K562 (cell line): ENCODE data around the gene ADGRB2. TPM values are rescaled to one million over a fixed set of nuclear protein-coding genes. Genes with fewer than 3 reads are reported as not detected.

Source experiments
- ATAC-seq: fragments of 200-7000 bp; cut with Tn5 transposase; 3 replicates; pipeline ENCODE4 v1.9.1; 2020; ENCODE audit warnings: moderate library complexity
- BruUV-seq: library from RNA; stranded (reverse); fragments of 400-500 nt; replicated peaks from 2 replicates; lab custom pipeline; 2021; lab: Mats Ljungman, UMichigan
- CTCF ChIA-PET: fragments of 300-600 bp; formaldehyde crosslinking; extraction: SDS; loops from one replicate; lab custom pipeline; 2021; ENCODE audit warnings: low intra/inter-chr PET ratio; lab: Yijun Ruan, JAX
- POLR2A ChIA-PET: fragments of 300-600, 350-650 bp; sonication (Branson Sonifier 250); formaldehyde crosslinking; extraction: SDS; loops from one replicate; lab custom pipeline; 2021; ENCODE audit warnings: antibody characterized with exemption, inconsistent platforms; lab: Yijun Ruan, JAX
- DNase-seq, 4 experiments: peaks; one replicate each; pipeline versions ENCODE4 v3.0.0 to v3.0.0-alpha.2; 2011 to 2018; ENCODE audit warnings: low spot score in 3 of 4, mixed read lengths in 3 of 4; ENCODE audit errors: extremely low read depth in 1 of 4
- FAIRE-seq: peaks from 2 replicates; lab custom pipeline; 2011; peaks lifted over from hg19 to GRCh38; lab: Jason Lieb, UNC
- H2AFZ ChIP-seq: 2 replicates; pipeline ENCODE4 v1.6.0; 2011; ENCODE audit warnings: low read depth, low read length, control low read depth, inconsistent platforms
- H3K27ac ChIP-seq: fragments of 200-600 bp; 3 replicates; pipeline ENCODE4 v1.8.0; 2011; ENCODE audit warnings: low read depth, mild to moderate bottlenecking, control low read depth, inconsistent platforms, low read length, moderate library complexity, mixed read lengths; ENCODE audit errors: extremely low read depth
- H3K27me3 ChIP-seq, 2 experiments: fragments of 300-600 bp in 1 of 2; 2 replicates in 1 of 2; 3 replicates in 1 of 2; pipeline versions ENCODE4 v1.6.0 to v1.8.0; 2011; ENCODE audit warnings: inconsistent platforms in 2 of 2, low read length in 2 of 2, mild to moderate bottlenecking in 1 of 2, mixed read lengths in 1 of 2, moderate library complexity in 1 of 2; ENCODE audit not compliant: control insufficient read depth in 2 of 2, insufficient read depth in 2 of 2
- H3K36me3 ChIP-seq: fragments of 300-600 bp; 3 replicates; pipeline ENCODE4 v1.8.0; 2011; ENCODE audit warnings: mild to moderate bottlenecking, low read length, inconsistent platforms; ENCODE audit not compliant: control insufficient read depth, insufficient read depth
- H3K4me1 ChIP-seq, 2 experiments: fragments of 200-600 bp in 1 of 2; replicated peaks in 1 of 2; 2 replicates in 1 of 2; 3 replicates in 1 of 2; pipeline versions ENCODE4 v1.5.1 to v1.8.0; 2011; ENCODE audit warnings: inconsistent platforms in 2 of 2, low read length in 2 of 2, mild to moderate bottlenecking in 1 of 2, mixed read lengths in 1 of 2, moderate library complexity in 1 of 2; ENCODE audit not compliant: control insufficient read depth in 2 of 2, insufficient read depth in 2 of 2
- H3K4me2 ChIP-seq: 2 replicates; pipeline ENCODE4 v1.6.1; 2011; ENCODE audit warnings: low read length, control low read depth, inconsistent platforms, mixed read lengths; ENCODE audit not compliant: insufficient read depth
- H3K4me3 ChIP-seq: fragments of 200-600 bp; sonication (generic), shearing (Covaris generic); 2 replicates; pipeline ENCODE4 v1.5.1; 2016; ENCODE audit warnings: control low read depth, inconsistent platforms
- H3K79me2 ChIP-seq: fragments of 200-600 bp; 3 replicates; pipeline ENCODE4 v1.8.0; 2011; ENCODE audit warnings: low read length, inconsistent platforms; ENCODE audit not compliant: control insufficient read depth, insufficient read depth
- H3K9ac ChIP-seq, 2 experiments: 2 replicates each; pipeline versions ENCODE4 v1.6.0 to v1.6.1; 2011; ENCODE audit warnings: low read depth in 2 of 2, low read length in 2 of 2, control low read depth in 1 of 2, inconsistent platforms in 1 of 2, mild to moderate bottlenecking in 1 of 2, mixed read lengths in 1 of 2; ENCODE audit not compliant: insufficient read depth in 1 of 2
- H3K9me1 ChIP-seq: one replicate; pipeline ENCODE4 v1.6.0; 2011; ENCODE audit warnings: inconsistent platforms, mild to moderate bottlenecking, low read length, moderate library complexity; ENCODE audit not compliant: control insufficient read depth, insufficient read depth
- H3K9me3 ChIP-seq: replicated peaks from 2 replicates; pipeline ENCODE4 v1.5.1; 2011; ENCODE audit warnings: low read depth, low read length, inconsistent platforms; ENCODE audit not compliant: control insufficient read depth, insufficient read depth
- H4K20me1 ChIP-seq: replicated peaks from 2 replicates; pipeline ENCODE4 v1.6.1; 2011; ENCODE audit warnings: low read length, inconsistent platforms, mixed read lengths; ENCODE audit not compliant: control insufficient read depth, insufficient read depth
- HMGXB4 ChIP-seq: sonication (generic); formaldehyde crosslinking; IDR thresholded peaks from 2 replicates; pipeline ENCODE4 v1.8.1; 2023; ENCODE audit warnings: mild to moderate bottlenecking, missing genetic modification reagents
- HNRNPK ChIP-seq: fragments of 200-400 bp; formaldehyde crosslinking; IDR thresholded peaks from one replicate; pipeline ENCODE4 v1.6.1; 2018; ENCODE audit warnings: mild to moderate bottlenecking, low read depth, low read length; ENCODE audit not compliant: poor library complexity, severe bottlenecking
- LARP7 ChIP-seq: fragments of 450-650 bp; IDR thresholded peaks from 2 replicates; pipeline ENCODE4 v1.6.1; 2016
- NFIX ChIP-seq: fragments of 250-450 bp; sonication (Bioruptor Pico); IDR thresholded peaks from 2 replicates; pipeline ENCODE4 v1.4.0; 2020; ENCODE audit warnings: low read depth, mild to moderate bottlenecking, moderate library complexity
- SMARCB1 ChIP-seq: IDR thresholded peaks from 2 replicates; pipeline ENCODE4 v1.6.1; 2011; ENCODE audit warnings: improper control_type of control experiment, low read depth; ENCODE audit not compliant: insufficient read length
- SMC3 ChIP-seq: conservative IDR thresholded peaks from 2 replicates; pipeline ENCODE4 v1.6.1; 2011; ENCODE audit warnings: low read depth, low read length, improper control_type of control experiment; ENCODE audit not compliant: insufficient read depth
- XRCC4 ChIP-seq: IDR thresholded peaks from one replicate; pipeline ENCODE4 v1.6.1; 2011; ENCODE audit not compliant: insufficient read depth, insufficient read length; ENCODE audit errors: extremely low read depth
- ZKSCAN8 ChIP-seq: fragments of 200-800 bp; sonication (Bioruptor generic); IDR thresholded peaks from 2 replicates; pipeline ENCODE4 v1.6.1; 2016; ENCODE audit warnings: missing genetic modification characterization, missing compliant biosample characterization
- ZNF134 ChIP-seq: fragments of 250-450 bp; sonication (Bioruptor Pico); conservative IDR thresholded peaks from 2 replicates; pipeline ENCODE4 v1.4.0; 2020
- WGBS: fragments of 100-300 bp; shearing (Covaris generic); methylation state at CpG from one replicate; pipeline ENCODE4 v1.1.6; 2016; ENCODE audit warnings: low coverage, mixed read lengths; ENCODE audit not compliant: insufficient coverage; ENCODE audit errors: missing lambda C conversion rate; 5-methylcytosine and 5-hydroxymethylcytosine counted together
- in situ Hi-C: fragments of 300-500 bp; cut with MboI; formaldehyde crosslinking; loops from 4 replicates; pipeline ENCODE4 v1.15.0; 2018; ENCODE audit warnings: inconsistent platforms, mixed read lengths
- intact Hi-C: fragments of 100-400 bp; cut with micrococcal nuclease; formaldehyde crosslinking; loops from 2 replicates; pipeline ENCODE4 v1.14.2; 2022
- polyA plus RNA-seq, 8 experiments: library from polyadenylated mRNA; depleted of rRNA in 4 of 8; stranded (reverse) in 5 of 8; unstranded in 3 of 8; fragments of >200 nt; fragmentation: Nextera tagmentation in 2 of 8; fragmentation: Illumina TruSeq in 1 of 8; extraction: Ambion mirVana in 2 of 8; extraction: Trizol in 1 of 8; gene quantifications; 2 replicates each; pipeline versions ENCODE4 v1.2.1 to v1.2.3, GENCODE V29; 2011 to 2014; ENCODE audit warnings: inconsistent platforms in 1 of 8, missing spikeins in 1 of 8
- total RNA-seq, 7 experiments: library from RNA; depleted of rRNA in 6 of 7; stranded (reverse); fragments of >200 nt in 6 of 7; fragmentation: Illumina TruSeq in 2 of 7; extraction: Trizol in 2 of 7; gene quantifications; 2 replicates each; pipeline versions ENCODE4 v1.2.1 to v1.2.3, GENCODE V29; 2011 to 2021; ENCODE audit warnings: low replicate concordance in 1 of 7

The ADGRB2 gene
- total and polyA plus RNA-seq, 9 of the 15 experiments (the other 6 are each of a cell fraction or from before 2014, with no cell fraction given), result 0.04 to 0.23 (median 0.20) TPM; not detected in 2

GRCh38 chr1:31785947-31786290 is 21.8 kb upstream of the ADGRB2 start (continued):
- TF ChIP-seq ZKSCAN8, result no peak
- TF ChIP-seq HNRNPK, result no peak

GRCh38 chr1:31785020-31785946 is 21.1 kb upstream of the ADGRB2 start:
- H3K4me1 ChIP-seq, result peaks cover 27 to 40% of the 10 kb centered on the region in 2 experiments
- H3K27ac ChIP-seq, result no peak overlapping the region
- ChIA-PET POLR2A (interaction anchor here (1.0 to 1.1 kb wide), 2 partner anchors 8 to 15 kb away, joined by 4 read pairs; no protein-coding TSS in a partner anchor), CTCF (no interaction called here)
- in situ Hi-C loops, result no loop called here
- H2AFZ ChIP-seq, result no peak overlapping the region
- H3K79me2 ChIP-seq, result no peaks in the 10 kb centered on the region
- FAIRE-seq, result no peak
- H3K9ac ChIP-seq, result peak overlapping the region in 1 of 2 experiments; percentile 8; a peak in 1 of 4 replicates
- BruUV-seq, result no TSS peak
- H3K9me3 ChIP-seq, result no peaks in the 10 kb centered on the region
- H3K4me2 ChIP-seq, result no peak overlapping the region
- H3K9me1 ChIP-seq, result peaks cover 4% of the 10 kb centered on the region
- ATAC-seq, result no peak
- H3K4me3 ChIP-seq, result no peak overlapping the region
- 11% methylated on average over 20 of the region's 20 CpGs for WGBS
- no peaks in the 10 kb centered on the region for H3K36me3 ChIP-seq
- no peak for TF ChIP-seq SMC3
- TF ChIP-seq HMGXB4 (CRISPR knock-in tag), result no peak
- TF ChIP-seq LARP7, result no peak
- TF ChIP-seq XRCC4, result no peak
- TF ChIP-seq SMARCB1, result no peak
- no peak for TF ChIP-seq ZNF134
- no peak for TF ChIP-seq NFIX (CRISPR knock-in tag)
- peaks cover 0 to 7% of the 10 kb centered on the region in 2 experiments; a peak in 1 of 5 replicates for H3K27me3 ChIP-seq
- intact Hi-C loops, result loop anchor here (10.0 kb wide), 2 partner anchors 220 to 280 kb away; no protein-coding TSS in a partner anchor
- no peak for DNase-seq
- peaks cover 4% of the 10 kb centered on the region for H4K20me1 ChIP-seq
